ENCODE measurements around the gene KRTAP3-2. TPM values are rescaled to one million over a fixed set of nuclear protein-coding genes. Genes with fewer than 3 reads are reported as not detected.

The KRTAP3-2 gene
- polyA plus RNA-seq, 1 donor from 2014 or later = not detected

GRCh38 chr17:41015454-41015853, 15.7 kb upstream of the KRTAP3-2 start:
- Histone ChIP-seq H3F3A (ENCODE audit: insufficient read depth, low read length, poor library complexity, severe bottlenecking) (no peaks in the 10 kb centered on the region), H3K27ac (ENCODE audit: low read length) (no peak overlapping the region), H3K4me2 (ENCODE audit: low read length) (no peak overlapping the region), H3K4me3 (ENCODE audit: low read length) (no peak overlapping the region), H4K20me1 (ENCODE audit: insufficient read depth) (no peaks in the 10 kb centered on the region), H3K79me2 (replicated peaks; ENCODE audit: insufficient read depth, low read length) (no peaks in the 10 kb centered on the region), H3K9ac (ENCODE audit: low read length) (no peak overlapping the region), H2AFZ (ENCODE audit: low read depth, low read length) (no peak overlapping the region), H3K36me3 (ENCODE audit: insufficient read depth, low read length) (no peaks in the 10 kb centered on the region), H3K27me3 (ENCODE audit: insufficient read depth, low read depth, low read length) (no peaks in the 10 kb centered on the region), H3K9me2 (ENCODE audit: insufficient read depth, low read length) (no peaks in the 10 kb centered on the region), H3K9me3 (ENCODE audit: low read length) (no peaks in the 10 kb centered on the region)
- TF ChIP-seq TAF1 (IDR thresholded peaks at IDR 0.05; ENCODE audit: low read depth) (no peak), RAD21 (conservative IDR thresholded peaks at IDR 0.05) (no peak), REST (IDR thresholded peaks at IDR 0.05; ENCODE audit: borderline replicate concordance) (no peak), SMC3 (conservative IDR thresholded peaks at IDR 0.05; ENCODE audit: poor library complexity) (no peak), EZH2 (IDR thresholded peaks at IDR 0.05; ENCODE audit: borderline replicate concordance, insufficient read depth, low read length, poor library complexity, severe bottlenecking) (no peak), EP300 (conservative IDR thresholded peaks at IDR 0.05; ENCODE audit: poor library complexity, severe bottlenecking) (no peak)

DNA sequence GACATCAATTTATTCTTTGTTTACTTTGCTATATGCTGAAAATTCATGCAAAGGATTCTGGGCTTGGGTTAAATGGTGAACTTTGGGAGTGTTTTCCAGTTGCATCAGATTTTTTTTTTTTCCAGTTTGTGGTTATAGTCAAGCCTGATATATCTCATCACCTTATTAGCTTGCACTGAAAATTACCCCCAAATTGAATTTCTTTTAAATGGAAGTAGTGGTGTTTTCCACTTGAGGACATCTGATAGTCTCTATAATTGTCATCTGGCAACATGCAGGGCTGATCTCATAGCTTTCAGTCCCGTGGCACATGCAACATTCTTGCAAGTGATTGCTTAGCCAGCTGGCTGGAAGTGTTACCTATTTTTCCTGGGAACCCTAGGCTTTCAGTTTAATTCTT, 13.9 kb upstream of the KRTAP3-2 start:
- Histone ChIP-seq H3K27ac (ENCODE audit: low read length) (no peak overlapping the region), H3K79me2 (replicated peaks; ENCODE audit: insufficient read depth, low read length) (no peaks in the 10 kb centered on the region), H3K36me3 (ENCODE audit: insufficient read depth, low read length) (no peaks in the 10 kb centered on the region), H3K9me3 (ENCODE audit: low read length) (no peaks in the 10 kb centered on the region), H3K4me2 (ENCODE audit: low read length) (no peak overlapping the region), H3K9me2 (ENCODE audit: insufficient read depth, low read length) (no peaks in the 10 kb centered on the region), H3F3A (ENCODE audit: insufficient read depth, low read length, poor library complexity, severe bottlenecking) (no peaks in the 10 kb centered on the region), H3K9ac (ENCODE audit: low read length) (no peak overlapping the region), H4K20me1 (ENCODE audit: insufficient read depth) (no peaks in the 10 kb centered on the region), H3K27me3 (ENCODE audit: insufficient read depth, low read depth, low read length) (no peaks in the 10 kb centered on the region), H3K4me3 (ENCODE audit: low read length) (no peak overlapping the region), H2AFZ (ENCODE audit: low read depth, low read length) (no peak overlapping the region)
- no peak for TF ChIP-seq EZH2 (IDR thresholded peaks at IDR 0.05; ENCODE audit: borderline replicate concordance, insufficient read depth, low read length, poor library complexity, severe bottlenecking)
- no peak for TF ChIP-seq SMC3 (conservative IDR thresholded peaks at IDR 0.05; ENCODE audit: poor library complexity)
- no peak for TF ChIP-seq RAD21 (conservative IDR thresholded peaks at IDR 0.05)
- no peak for TF ChIP-seq TAF1 (IDR thresholded peaks at IDR 0.05; ENCODE audit: low read depth)
- no peak for TF ChIP-seq POLR2AphosphoS5 (IDR thresholded peaks at IDR 0.05)
- no peak for TF ChIP-seq MXI1 (conservative IDR thresholded peaks at IDR 0.05; ENCODE audit: poor library complexity, severe bottlenecking)
- no peak for TF ChIP-seq CTCF (IDR thresholded peaks at IDR 0.05; ENCODE audit: poor library complexity, severe bottlenecking)
- no peak for TF ChIP-seq REST (IDR thresholded peaks at IDR 0.05; ENCODE audit: borderline replicate concordance)
- no peak for TF ChIP-seq EP300 (conservative IDR thresholded peaks at IDR 0.05; ENCODE audit: poor library complexity, severe bottlenecking)
